Panc1 (cell line): ENCODE measurements around the gene GADL1. TPM values are rescaled to one million over a fixed set of nuclear protein-coding genes. Genes with fewer than 3 reads are reported as not detected.
A peak's percentile ranks its signal among the peaks of the same experiment; 100 is the strongest.

Experiments used
- ATAC-seq: fragments of 200-7000 bp; cut with Tn5 transposase; 2 replicates; pipeline ENCODE4 v1.9.1; 2020; ENCODE audit warnings: mild to moderate bottlenecking, moderate library complexity
- BruUV-seq: library from RNA; stranded (reverse); fragments of 400-500 nt; replicated peaks from 2 replicates; lab custom pipeline; 2021; lab: Mats Ljungman, UMichigan
- CTCF ChIA-PET: fragments of 300-600 bp; sonication (Branson Sonifier 250); formaldehyde crosslinking; loops from one replicate; lab custom pipeline; 2022; ENCODE audit warnings: antibody characterized with exemption; lab: Charles Lee
- POLR2A ChIA-PET: fragments of 300-600 bp; sonication (Branson Sonifier 250); formaldehyde crosslinking; loops from one replicate; lab custom pipeline; 2022; ENCODE audit warnings: antibody characterized with exemption; lab: Charles Lee
- DNase-seq: peaks from one replicate; pipeline ENCODE4 v3.0.0-alpha.2; 2010; ENCODE audit warnings: low read depth, low spot score
- H3K27ac ChIP-seq: 2 replicates; pipeline ENCODE4 v1.5.1; 2011; ENCODE audit warnings: mild to moderate bottlenecking, low read length, inconsistent platforms
- H3K27me3 ChIP-seq: fragments of 200-500 bp; sonication (Bioruptor generic); 2 replicates; pipeline ENCODE4 v1.6.0; 2014; ENCODE audit warnings: low read length, inconsistent platforms; ENCODE audit not compliant: control insufficient read depth, insufficient read depth
- H3K36me3 ChIP-seq: fragments of 200-500 bp; sonication (Bioruptor generic); 2 replicates; pipeline ENCODE4 v1.5.1; 2014; ENCODE audit warnings: inconsistent platforms, mild to moderate bottlenecking, low read length, moderate library complexity; ENCODE audit not compliant: control insufficient read depth, insufficient read depth
- H3K4me1 ChIP-seq: 2 replicates; pipeline ENCODE4 v1.5.1; 2011; ENCODE audit warnings: inconsistent platforms, mild to moderate bottlenecking, low read length, moderate library complexity; ENCODE audit not compliant: control insufficient read depth, insufficient read depth
- H3K4me3 ChIP-seq, 2 experiments: 2 replicates each; pipeline ENCODE4 v1.5.1; 2011 to 2012; ENCODE audit warnings: low read depth in 2 of 2, low read length in 2 of 2, mild to moderate bottlenecking in 2 of 2, inconsistent platforms in 1 of 2, moderate library complexity in 1 of 2
- H3K9me3 ChIP-seq: fragments of 200-500 bp; sonication (Bioruptor generic); 2 replicates; pipeline ENCODE4 v1.5.1; 2014; ENCODE audit warnings: low read depth, mild to moderate bottlenecking, inconsistent platforms, low read length, moderate library complexity; ENCODE audit not compliant: control insufficient read depth, insufficient read depth
- CTCF ChIP-seq: fragments of 450-650 bp; IDR thresholded peaks from 2 replicates; pipeline ENCODE4 v1.5.1; 2017; ENCODE audit warnings: mild to moderate bottlenecking
- POLR2AphosphoS5 ChIP-seq: IDR thresholded peaks from 2 replicates; pipeline ENCODE4 v1.6.1; 2012; ENCODE audit warnings: mild to moderate bottlenecking, low read depth, low read length, moderate library complexity
- REST ChIP-seq, 2 experiments: IDR thresholded peaks; 2 replicates each; pipeline ENCODE4 v1.6.1; 2011 to 2012; ENCODE audit warnings: low read depth in 2 of 2, control low read depth in 1 of 2, low read length in 1 of 2, mild to moderate bottlenecking in 1 of 2, moderate library complexity in 1 of 2; ENCODE audit not compliant: insufficient read depth in 1 of 2
- SIN3A ChIP-seq: IDR thresholded peaks from 2 replicates; pipeline ENCODE4 v1.6.1; 2012; ENCODE audit warnings: low read depth, mild to moderate bottlenecking, low read length, moderate library complexity, borderline replicate concordance; ENCODE audit not compliant: insufficient read depth
- TCF7L2 ChIP-seq: IDR thresholded peaks from 2 replicates; pipeline ENCODE4 v1.6.1; 2011; ENCODE audit warnings: mild to moderate bottlenecking, low read depth, low read length, inconsistent platforms
- in situ Hi-C: cut with HindIII; loops from 2 replicates; pipeline ENCODE4 v1.10.0; 2016; ENCODE audit warnings: low sequenced_read_pairs, low pct_unique_long_range_greater_than_20kb
- intact Hi-C: fragments of 100-400 bp; cut with micrococcal nuclease; formaldehyde crosslinking; loops from one replicate; pipeline ENCODE4 v1.10.0; 2022; ENCODE audit not compliant: unreplicated experiment
- total RNA-seq: library from RNA; stranded (reverse); gene quantifications from one replicate; pipeline ENCODE4 v1.2.1, GENCODE V29; 2021; ENCODE audit not compliant: unreplicated experiment

The GADL1 gene
- total RNA-seq, 1 experiment from 2014 or later, result not detected

- BruUV-seq, result no TSS peak
- ATAC-seq (no peak), DNase-seq (no peak)
- intact Hi-C loops (no loop called here), in situ Hi-C loops (no loop called here)
- Histone ChIP-seq H3K27me3 (no peaks in the 10 kb centered on the region), H3K4me3 (no peak overlapping the region), H3K27ac (peak overlapping the region; percentile 29; the same call in 1 of the 2 replicates), H3K9me3 (no peaks in the 10 kb centered on the region), H3K36me3 (peaks cover 2% of the 10 kb centered on the region; the same call in 1 of the 2 replicates), H3K4me1 (no peaks in the 10 kb centered on the region; the same call in 1 of the 2 replicates)
- CTCF ChIA-PET, result no interaction called here
- TF ChIP-seq CTCF, result no peak
- TF ChIP-seq POLR2AphosphoS5, result no peak
- TF ChIP-seq REST (IDR thresholded peaks at IDR 0.05; ENCODE audit: insufficient read depth in 1 of 2, low read depth in 2 of 2, low read length in 1 of 2), result no peak
- no peak for TF ChIP-seq SIN3A
- TF ChIP-seq TCF7L2, result no peak
- POLR2A ChIA-PET, result no interaction called here
These were observed 211.9 kb downstream of the GADL1 start for GRCh38 chr3:30682434-30683155.

GRCh38 chr3:30681649-30682211, 212.7 kb downstream of the GADL1 start:
- Histone ChIP-seq H3K27me3 (no peaks in the 10 kb centered on the region), H3K4me1 (no peaks in the 10 kb centered on the region), H3K36me3 (no peaks in the 10 kb centered on the region; the same call in 1 of the 2 replicates), H3K4me3 (no peak overlapping the region), H3K27ac (peak overlapping the region; percentile 23; the same call in 1 of the 2 replicates), H3K9me3 (no peaks in the 10 kb centered on the region)
- CTCF ChIA-PET, result no interaction called here
- POLR2A ChIA-PET, result interaction anchor here (0.7 kb wide), 1 partner anchor 34 kb away, joined by 7 read pairs; no protein-coding TSS in a partner anchor
- BruUV-seq, result no TSS peak
- DNase-seq (no peak), ATAC-seq (peak; percentile 68)
- in situ Hi-C loops, result no loop called here
- intact Hi-C loops, result no loop called here
- TF ChIP-seq POLR2AphosphoS5, result no peak
- no peak for TF ChIP-seq TCF7L2
- no peak for TF ChIP-seq SIN3A
- TF ChIP-seq REST (IDR thresholded peaks at IDR 0.05; ENCODE audit: insufficient read depth in 1 of 2, low read depth in 2 of 2, low read length in 1 of 2), result no peak
- no peak for TF ChIP-seq CTCF
